HG03159 (cell line): ENCODE results near the gene C9orf78.
"Not testable (repeated sequence)": the region's sequence is repeated elsewhere in the genome, so short reads cannot be mapped to it uniquely, and the experiment has no call there.

Source experiments
- ATAC-seq: cut with Tn5 transposase; IDR thresholded peaks from one replicate; pipeline ENCODE4 v1.9.1; 2021; ENCODE audit warnings: mild to moderate bottlenecking, moderate library complexity; ENCODE audit not compliant: unreplicated experiment

C9orf78 gene

GRCh38 chr9:129814432-129815223 is 20.4 kb downstream of the C9orf78 start:
- no peak for ATAC-seq

GRCh38 chr9:129813661-129814060 is 21.4 kb downstream of the C9orf78 start:
- ATAC-seq = no peak

GRCh38 chr9:129812385-129812784 is 22.7 kb downstream of the C9orf78 start:
- no peak for ATAC-seq

- ATAC-seq = no peak
These were observed 23.1 kb downstream of the C9orf78 start for GRCh38 chr9:129811967-129812363.

- no peak for ATAC-seq
These were observed 24.3 kb downstream of the C9orf78 start for GRCh38 chr9:129810788-129811187.

GRCh38 chr9:129810116-129810515 is 25.0 kb downstream of the C9orf78 start:
- no peak for ATAC-seq

- no peak for ATAC-seq
These were observed 25.7 kb downstream of the C9orf78 start for GRCh38 chr9:129809346-129809745.

GRCh38 chr9:129806061-129806460 is 29.0 kb downstream of the C9orf78 start:
- no peak for ATAC-seq

GRCh38 chr9:129803676-129804060 is 31.4 kb downstream of the C9orf78 start:
- ATAC-seq = peak; percentile 5

- peak; percentile 93 for ATAC-seq
These were observed 32.0 kb downstream of the C9orf78 start, which contains the start of gene TOR1B for GRCh38 chr9:129802833-129803675. Gene TOR1B (plus strand): TSS chr9:129803184. CDS start chr9:129803213, 29 bp downstream.

- no peak for ATAC-seq
These were observed 33.6 kb downstream of the C9orf78 start for GRCh38 chr9:129801504-129801903.

GRCh38 chr9:129798973-129799372 is 36.1 kb downstream of the C9orf78 start:
- no peak for ATAC-seq

GRCh38 chr9:129796029-129796428 is 39.0 kb downstream of the C9orf78 start:
- ATAC-seq = not testable (repeated sequence)

GRCh38 chr9:129794549-129794948 is 40.5 kb downstream of the C9orf78 start:
- ATAC-seq = no peak

- ATAC-seq = no peak
These were observed 48.6 kb downstream of the C9orf78 start for GRCh38 chr9:129786481-129786880.

- no peak for ATAC-seq
These were observed 49.2 kb downstream of the C9orf78 start for GRCh38 chr9:129785866-129786265.

- ATAC-seq = not testable (repeated sequence)
These were observed 50.1 kb downstream of the C9orf78 start for GRCh38 chr9:129784970-129785369.

- ATAC-seq = no peak
These were observed 51.3 kb downstream of the C9orf78 start for GRCh38 chr9:129783516-129784361.

- ATAC-seq = no peak
These were observed 53.1 kb downstream of the C9orf78 start for GRCh38 chr9:129781981-129782380.

- no peak for ATAC-seq
These were observed 53.9 kb downstream of the C9orf78 start for GRCh38 chr9:129781131-129781530.
